GM11168 (cell line): ENCODE data around the gene PLA2G4A.
"Not testable (repeated sequence)": the region's sequence is repeated elsewhere in the genome, so short reads cannot be mapped to it uniquely, and the experiment has no call there.

Source experiments
- in situ Hi-C: fragments of 300-500 bp; cut with MboI; formaldehyde crosslinking; loops from one replicate; pipeline ENCODE4 v1.12.0; 2022; ENCODE audit warnings: low sequenced_read_pairs; ENCODE audit not compliant: unreplicated experiment

PLA2G4A gene

GRCh38 chr1:186903374-186904136, 74.8 kb downstream of the PLA2G4A start:
- in situ Hi-C loops: no loop called here

GRCh38 chr1:186904361-186904760, 75.6 kb downstream of the PLA2G4A start:
- in situ Hi-C loops: no loop called here

GRCh38 chr1:186905561-186905960, 76.8 kb downstream of the PLA2G4A start:
- in situ Hi-C loops: no loop called here

GRCh38 chr1:186915555-186915954, 86.8 kb downstream of the PLA2G4A start:
- in situ Hi-C loops: no loop called here

- in situ Hi-C loops: not testable (repeated sequence)
Measured at GRCh38 chr1:186917106-186917786, 88.5 kb downstream of the PLA2G4A start.

GRCh38 chr1:186921386-186921785, 92.6 kb downstream of the PLA2G4A start:
- in situ Hi-C loops: not testable (repeated sequence)

- in situ Hi-C loops: not testable (repeated sequence)
Measured at GRCh38 chr1:186922814-186923213, 94.1 kb downstream of the PLA2G4A start.

- in situ Hi-C loops: no loop called here
Measured at GRCh38 chr1:186923486-186923885, 94.7 kb downstream of the PLA2G4A start.

GRCh38 chr1:186925881-186926669, 97.3 kb downstream of the PLA2G4A start:
- in situ Hi-C loops: no loop called here

- in situ Hi-C loops: no loop called here
Measured at GRCh38 chr1:186927884-186928283, 99.1 kb downstream of the PLA2G4A start.

- in situ Hi-C loops: no loop called here
Measured at GRCh38 chr1:186930238-186930637, 101.5 kb downstream of the PLA2G4A start.

- in situ Hi-C loops: no loop called here
Measured at GRCh38 chr1:186937016-186937670, 108.4 kb downstream of the PLA2G4A start.

- in situ Hi-C loops: no loop called here
Measured at GRCh38 chr1:186943891-186944686, 115.3 kb downstream of the PLA2G4A start.

- in situ Hi-C loops: no loop called here
Measured at GRCh38 chr1:186945146-186945545, 116.4 kb downstream of the PLA2G4A start.

GRCh38 chr1:186948535-186948934, 119.8 kb downstream of the PLA2G4A start:
- in situ Hi-C loops: no loop called here

- in situ Hi-C loops: no loop called here
Measured at GRCh38 chr1:186949173-186949572, 120.4 kb downstream of the PLA2G4A start.

- in situ Hi-C loops: no loop called here
Measured at GRCh38 chr1:186950547-186950946, 121.8 kb downstream of the PLA2G4A start.

- in situ Hi-C loops: no loop called here
Measured at GRCh38 chr1:186953876-186954275, 125.1 kb downstream of the PLA2G4A start.

GRCh38 chr1:186957314-186957713, 128.6 kb downstream of the PLA2G4A start:
- in situ Hi-C loops: no loop called here

GRCh38 chr1:186958520-186958919, 129.8 kb downstream of the PLA2G4A start:
- in situ Hi-C loops: no loop called here
